Muscle of back (tissue), 11 donors: ENCODE results near the gene KRTAP2-1. TPM values are rescaled to one million over a fixed set of nuclear protein-coding genes. Genes with fewer than 3 reads are reported as not detected.
A peak's percentile ranks its signal among the peaks of the same experiment; 100 is the strongest.
"Not testable (repeated sequence)": the region's sequence is repeated elsewhere in the genome, so short reads cannot be mapped to it uniquely, and the experiment has no call there.

Source experiments
- DNase-seq, 3 donors: peaks; one replicate each; pipeline versions ENCODE4 v3.0.0 to v3.0.0-alpha.2; 2013
- polyA plus RNA-seq, 10 donors: library from polyadenylated mRNA; unstranded; fragments of 120-200 nt; gene quantifications; one replicate each; pipeline ENCODE4 v1.2.1, GENCODE V29; 2013; ENCODE audit not compliant: insufficient read length in 10 of 10

The KRTAP2-1 gene
- polyA plus RNA-seq, 10 donors: not detected

DNA sequence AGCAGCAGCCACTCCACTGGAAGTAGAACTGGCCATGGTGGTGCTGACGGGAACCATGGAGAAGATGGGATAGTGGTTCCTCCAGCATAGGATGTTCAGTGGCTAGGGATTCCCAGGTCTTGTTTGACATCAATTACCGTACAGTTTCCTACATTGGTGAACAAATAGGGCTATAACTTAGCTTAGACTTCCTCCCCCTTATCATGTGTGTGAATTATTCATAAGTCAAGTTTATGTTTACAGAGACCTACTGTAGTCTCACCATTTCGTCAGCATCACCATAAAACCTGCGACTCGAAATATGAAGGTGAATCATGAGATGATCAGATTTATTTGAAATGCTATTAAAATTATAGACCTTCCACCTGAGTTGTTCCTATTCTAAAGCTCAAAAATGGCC, 11.6 kb upstream of the KRTAP2-1 start:
- DNase-seq: no peak

GRCh38 chr17:41057547-41057946, 10.4 kb upstream of the KRTAP2-1 start:
- no peak for DNase-seq

GRCh38 chr17:41055130-41055529, 8.0 kb upstream of the KRTAP2-1 start, which contains the start of gene KRTAP2-2:
KRTAP2-2 (minus strand) TSS chr17:41055230; CDS start chr17:41055211, 19 bp downstream.
- not testable (repeated sequence) for DNase-seq

DNA sequence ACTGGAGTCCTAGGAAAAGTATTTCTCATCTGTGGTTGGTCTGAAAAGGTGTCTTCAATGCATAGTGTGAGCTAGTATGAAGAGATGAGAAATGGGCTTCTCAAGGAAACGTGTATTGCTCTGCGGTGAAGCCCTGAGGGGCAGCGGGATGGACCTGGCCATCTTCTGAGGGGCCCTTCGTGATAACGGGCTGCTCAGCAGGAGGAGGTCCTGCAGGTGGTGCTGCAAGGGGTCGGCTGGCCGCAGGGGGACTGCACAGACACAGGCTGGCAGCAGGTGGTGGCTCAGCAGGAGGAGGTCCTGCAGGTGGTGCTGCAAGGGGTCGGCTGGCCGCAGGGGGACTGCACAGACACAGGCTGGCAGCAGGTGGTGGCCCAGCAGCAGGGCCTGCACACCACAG, 7.4 kb upstream of the KRTAP2-1 start:
- not testable (repeated sequence) for DNase-seq

DNA sequence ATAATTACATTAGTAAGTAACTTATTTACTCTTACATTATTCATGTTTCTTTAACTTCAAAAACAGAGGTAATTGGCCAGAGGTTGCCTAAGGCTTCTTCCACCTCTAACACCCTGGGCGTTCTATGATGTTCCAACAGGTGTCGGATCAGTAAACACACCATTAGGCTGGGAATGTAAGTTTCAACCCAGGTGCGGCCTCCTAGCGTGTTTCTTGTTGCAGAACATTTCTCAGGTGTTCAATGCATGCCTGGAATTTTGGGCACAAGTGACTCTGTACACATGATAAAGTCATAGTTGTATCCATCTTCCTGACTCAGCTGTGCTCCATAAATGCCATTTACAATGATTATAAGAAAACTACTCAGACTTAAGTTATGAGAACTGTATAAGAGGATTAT, 6.9 kb upstream of the KRTAP2-1 start:
- DNase-seq: no peak

DNA sequence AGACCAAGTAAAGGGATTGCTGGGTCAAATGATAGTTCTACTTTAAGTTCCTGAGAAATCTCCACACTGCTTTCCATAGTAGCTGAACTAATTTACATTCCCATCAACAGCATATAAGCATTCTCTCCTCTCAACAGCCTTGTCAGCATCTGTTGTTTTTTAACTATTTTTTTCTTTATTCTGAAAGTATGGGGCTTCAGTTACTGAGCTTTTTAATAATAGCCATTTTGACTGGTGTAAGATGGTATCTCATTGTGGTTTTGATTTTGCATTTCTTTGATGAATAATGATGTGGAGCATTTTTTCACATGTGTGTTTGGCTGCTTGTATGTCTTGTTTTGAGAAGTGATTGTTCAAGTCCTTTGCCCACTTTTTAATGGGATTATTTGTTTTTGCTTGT, 5.5 kb upstream of the KRTAP2-1 start:
- DNase-seq: peak in 1 of 3 donors; percentile 25

DNA sequence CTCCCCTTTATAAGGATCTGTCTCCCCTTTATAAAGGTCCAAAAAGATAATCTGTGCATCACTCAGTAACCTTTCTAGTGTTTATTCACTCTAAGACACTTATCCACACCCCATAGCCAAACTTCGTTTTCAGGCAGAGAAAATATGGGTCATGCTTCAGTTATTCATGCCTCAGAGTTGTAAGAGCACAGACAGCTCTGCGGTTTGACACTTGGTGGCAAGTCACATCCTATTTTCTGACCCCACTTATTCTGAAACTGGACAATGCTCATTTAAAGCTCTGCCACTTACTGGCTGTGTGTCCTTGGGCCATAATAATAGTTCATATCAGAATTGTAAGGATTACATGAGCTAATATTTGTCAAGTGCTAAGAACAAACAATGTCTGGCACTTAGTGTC, 2.0 kb upstream of the KRTAP2-1 start:
- DNase-seq: no peak

- peak in 1 of 3 donors; percentile 25 for DNase-seq
These were observed 1.3 kb upstream of the KRTAP2-1 start for GRCh38 chr17:41048441-41048840.

DNA sequence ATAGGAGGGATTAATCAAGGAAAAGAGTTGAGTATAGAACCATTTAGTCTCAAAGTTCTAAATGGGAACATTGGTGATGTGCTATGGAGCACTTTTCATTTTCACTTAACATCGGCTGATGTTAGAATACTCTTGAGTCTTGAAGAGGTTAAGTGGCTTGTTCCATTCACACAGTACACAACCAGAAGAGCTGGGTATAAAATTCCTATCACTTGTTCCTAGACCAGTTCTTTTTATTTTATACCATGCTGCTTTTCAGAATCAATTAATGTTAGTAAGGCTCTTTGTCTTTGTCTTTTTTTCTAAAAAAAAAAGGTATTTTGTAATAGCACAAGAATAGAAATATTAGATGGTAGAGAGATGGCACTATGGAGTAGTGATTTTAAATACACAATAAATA, 4.2 kb downstream of the KRTAP2-1 start:
- no peak for DNase-seq

DNA sequence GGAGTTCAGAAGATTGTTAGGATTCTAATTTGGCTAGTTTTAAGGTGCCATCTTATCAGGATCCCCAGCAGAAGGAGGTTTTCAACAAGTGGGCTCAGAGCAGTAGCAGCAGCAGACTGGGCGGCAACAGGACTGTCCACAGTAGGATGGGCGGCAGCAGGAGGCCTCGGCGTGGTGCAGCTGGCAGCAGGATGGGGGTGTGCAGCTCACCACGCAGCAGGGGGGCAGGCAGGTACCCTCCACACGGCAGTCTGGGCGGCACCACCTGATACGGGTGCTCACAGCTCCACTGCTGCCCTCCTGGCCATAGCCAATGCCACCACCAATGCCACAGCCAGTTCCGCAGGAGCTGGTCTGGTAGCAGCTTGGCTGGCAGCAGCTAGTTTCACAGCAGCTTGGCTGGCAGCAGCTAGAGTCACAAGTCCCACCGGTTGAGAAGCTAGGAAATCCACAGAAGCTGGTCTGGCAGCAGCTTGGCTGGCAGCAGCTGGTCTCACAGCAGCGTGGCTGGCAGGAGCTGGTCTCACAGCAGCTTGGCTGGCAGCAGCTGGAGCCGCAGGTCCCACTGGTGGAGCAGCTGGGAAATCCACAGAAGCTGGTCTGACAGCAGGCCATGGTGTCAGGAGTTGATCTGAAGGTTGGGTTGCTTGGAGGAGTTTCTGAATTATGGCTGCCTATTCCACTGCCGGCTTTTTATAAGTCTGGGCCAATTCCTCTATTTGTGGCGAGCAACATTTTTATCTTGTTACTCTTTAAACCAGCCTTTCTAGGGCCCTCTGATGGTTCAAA, 6.1 kb downstream of the KRTAP2-1 start, which contains the start of gene KRTAP1-1:
Gene KRTAP1-1 (minus strand): TSS at position 668 of the 789 bp plus-strand sequence. CDS start 53 bp downstream, at position 615.
- DNase-seq: peak in 2 of 3 donors; percentile 11 to 43

- DNase-seq: no peak
These were observed 9.2 kb downstream of the KRTAP2-1 start for GRCh38 chr17:41037853-41038350.

DNA sequence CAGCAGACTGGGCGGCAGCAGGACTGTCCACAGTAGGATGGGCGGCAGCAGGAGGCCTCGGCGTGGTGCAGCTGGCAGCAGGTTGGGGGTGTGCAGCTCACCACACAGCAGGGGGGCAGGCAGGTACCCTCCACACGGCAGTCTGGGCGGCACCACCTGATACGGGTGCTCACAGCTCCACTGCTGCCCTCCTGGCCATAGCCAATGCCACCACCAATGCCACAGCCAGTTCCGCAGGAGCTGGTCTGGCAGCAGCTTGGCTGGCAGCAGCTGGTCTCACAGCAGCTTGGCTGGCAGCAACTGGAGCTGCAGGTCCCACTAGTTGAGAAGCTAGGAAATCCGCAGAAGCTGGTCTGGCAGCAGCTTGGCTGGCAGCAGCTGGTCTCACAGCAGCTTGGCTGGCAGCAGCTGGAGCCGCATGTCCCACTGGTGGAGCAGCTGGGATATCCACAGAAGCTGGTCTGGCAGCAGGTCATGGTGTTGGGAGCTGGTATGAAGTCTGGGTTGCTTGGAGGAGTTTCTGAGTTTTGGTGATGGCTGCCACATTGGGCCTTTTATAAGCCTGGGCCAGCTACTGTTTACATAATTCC, 12.7 kb downstream of the KRTAP2-1 start, which contains the start of gene KRTAP1-3:
Gene KRTAP1-3 (minus strand): TSS at position 529 of the 590 bp plus-strand sequence. CDS start 53 bp downstream, at position 476.
- DNase-seq: peak in 1 of 3 donors; percentile 16

DNA sequence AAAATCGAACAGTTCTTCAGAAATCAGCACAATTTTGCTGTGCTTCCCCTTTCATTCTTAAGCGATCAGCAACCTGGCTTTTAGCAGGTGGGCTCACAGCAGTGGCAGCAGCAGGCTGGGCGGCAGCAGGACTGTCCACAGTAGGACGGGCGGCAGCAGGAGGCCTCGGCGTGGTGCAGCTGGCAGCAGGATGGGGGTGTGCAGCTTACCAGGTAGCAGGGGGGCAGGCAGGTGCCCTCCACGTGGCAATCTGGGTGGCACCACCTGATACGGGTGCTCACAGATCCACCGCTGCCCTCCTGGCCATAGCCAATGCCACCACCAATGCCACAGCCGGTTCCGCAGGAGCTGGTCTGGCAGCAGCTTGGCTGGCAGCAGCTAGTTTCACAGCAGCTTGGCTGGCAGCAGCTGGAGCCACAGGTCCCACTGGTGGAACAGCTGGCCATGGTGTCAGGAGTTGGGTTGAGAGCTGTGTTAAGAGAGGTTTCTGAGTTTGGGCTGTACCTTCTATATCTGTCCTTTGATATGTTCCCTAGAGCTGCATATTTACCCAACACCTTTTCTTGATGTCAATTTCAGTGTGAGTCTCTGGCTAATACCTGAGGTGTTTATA, 17.4 kb downstream of the KRTAP2-1 start, which contains the start of gene KRTAP1-4:
Gene KRTAP1-4 (minus strand): TSS at position 563 of the 613 bp plus-strand sequence. CDS start 117 bp downstream, at position 446.
- DNase-seq: no peak

- DNase-seq: peak in 1 of 3 donors; percentile 27
These were observed 20.2 kb downstream of the KRTAP2-1 start, which contains the start of gene KRTAP1-5 for GRCh38 chr17:41026715-41027471. KRTAP1-5 (minus strand) TSS chr17:41027208; CDS start chr17:41027155, 53 bp downstream.

DNA sequence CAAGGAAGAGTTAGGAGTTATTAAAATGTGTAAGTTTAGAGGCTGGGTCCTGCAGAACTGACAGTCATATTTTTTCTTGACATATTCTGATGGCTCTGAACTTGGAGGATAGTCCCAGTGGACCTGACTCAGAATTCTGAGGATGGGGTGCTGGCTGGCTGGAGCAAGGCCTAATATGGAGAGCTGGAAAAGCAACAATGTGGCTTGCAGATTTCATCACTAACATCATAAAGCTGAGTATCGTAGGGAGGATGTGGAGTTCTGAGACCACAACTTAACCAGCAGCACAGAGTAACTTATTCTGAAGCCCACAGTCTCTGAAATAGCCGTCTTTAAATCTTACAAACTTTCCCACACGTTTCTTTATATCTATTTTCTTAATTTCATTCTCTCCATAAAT, 22.4 kb downstream of the KRTAP2-1 start:
- no peak for DNase-seq

- DNase-seq: no peak
These were observed 26.8 kb downstream of the KRTAP2-1 start for GRCh38 chr17:41020336-41020735.

GRCh38 chr17:41019415-41019814, 27.7 kb downstream of the KRTAP2-1 start:
- DNase-seq: no peak

GRCh38 chr17:41018541-41018940, 28.6 kb downstream of the KRTAP2-1 start:
- no peak for DNase-seq

DNA sequence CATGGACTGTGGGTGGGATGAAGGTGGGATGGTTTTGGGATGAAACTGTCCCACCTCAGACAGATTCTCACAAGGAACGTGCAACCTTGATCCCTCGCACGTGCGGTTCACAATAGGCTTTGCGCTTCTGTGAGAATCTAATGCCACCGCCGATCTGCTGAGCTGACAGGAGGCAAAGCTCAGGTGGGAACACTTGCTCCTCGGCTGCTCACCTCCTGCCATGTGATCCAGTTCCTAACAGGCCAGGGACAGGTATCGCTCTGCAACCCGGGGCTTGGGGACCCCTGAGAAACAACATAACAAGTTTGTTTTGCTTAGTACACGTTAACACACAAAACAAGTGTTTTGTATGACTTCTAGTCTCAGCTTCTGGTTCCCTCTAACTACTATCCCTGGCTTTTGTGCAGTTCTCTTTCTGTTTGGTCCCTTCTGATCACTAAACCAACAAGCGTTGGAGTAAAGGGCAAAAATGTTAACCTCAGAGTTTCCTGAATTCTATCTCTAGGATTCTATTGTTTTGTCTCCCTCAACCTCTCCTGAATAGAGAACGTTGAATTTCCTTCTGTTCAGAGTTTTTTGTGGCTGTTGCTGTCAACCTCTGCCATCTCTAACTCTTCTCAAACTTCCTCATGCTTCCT, 30.4 kb downstream of the KRTAP2-1 start:
- DNase-seq: no peak

- DNase-seq: no peak
These were observed 31.7 kb downstream of the KRTAP2-1 start for GRCh38 chr17:41015454-41015853.

- DNase-seq: peak; percentile 37 to 50 (median 43)
These were observed 33.5 kb downstream of the KRTAP2-1 start for GRCh38 chr17:41013606-41014005.
